HepG2 (cell line): Measurements from ENCODE around the gene H2AZ2. TPM values are rescaled to one million over a fixed set of nuclear protein-coding genes. Genes with fewer than 3 reads are reported as not detected.

Source experiments
- AHR ChIP-seq: IDR thresholded peaks from 2 replicates; pipeline ENCODE4 v1.6.1; 2018; ENCODE audit warnings: missing genetic modification reagents, missing compliant biosample characterization
- DNMT3B ChIP-seq: conservative IDR thresholded peaks from 2 replicates; pipeline ENCODE4 v1.6.1; 2016; ENCODE audit warnings: missing biosample characterization, control low read depth
- E2F1 ChIP-seq: sonication (generic); formaldehyde crosslinking; IDR thresholded peaks from 2 replicates; pipeline ENCODE4 v1.5.0; 2020; ENCODE audit warnings: missing genetic modification reagents
- ETV6 ChIP-seq: sonication (generic); formaldehyde crosslinking; conservative IDR thresholded peaks from 2 replicates; pipeline ENCODE4 v1.4.0; 2020; ENCODE audit warnings: missing genetic modification reagents
- GMEB1 ChIP-seq: sonication (generic); formaldehyde crosslinking; IDR thresholded peaks from 2 replicates; pipeline ENCODE4 v1.5.1; 2020; ENCODE audit warnings: missing genetic modification reagents, mild to moderate bottlenecking, borderline replicate concordance
- HDAC2 ChIP-seq: sonication (generic); formaldehyde crosslinking; IDR thresholded peaks from 2 replicates; pipeline ENCODE4 v1.4.0; 2020; ENCODE audit warnings: missing genetic modification reagents
- KDM2A ChIP-seq: sonication (generic); formaldehyde crosslinking; IDR thresholded peaks from 2 replicates; pipeline ENCODE4 v1.4.0; 2020; ENCODE audit warnings: low read depth, missing genetic modification reagents, borderline replicate concordance
- KLF16 ChIP-seq, 2 experiments: sonication (generic) in 1 of 2; formaldehyde crosslinking in 1 of 2; IDR thresholded peaks; 2 replicates each; pipeline versions ENCODE4 v1.6.1 to v1.8.0; 2016 to 2023; ENCODE audit warnings: missing genetic modification reagents in 2 of 2, missing compliant biosample characterization in 1 of 2
- MIER3 ChIP-seq: IDR thresholded peaks from 2 replicates; pipeline ENCODE4 v1.6.1; 2016; ENCODE audit warnings: missing compliant biosample characterization, borderline replicate concordance
- NCOA2 ChIP-seq: sonication (generic); formaldehyde crosslinking; IDR thresholded peaks from 2 replicates; pipeline ENCODE4 v1.8.0; 2022; ENCODE audit warnings: inconsistent platforms
- REXO4 ChIP-seq: sonication (generic); formaldehyde crosslinking; IDR thresholded peaks from 2 replicates; pipeline ENCODE4 v1.8.0; 2022; ENCODE audit warnings: missing genetic modification reagents, mild to moderate bottlenecking, borderline replicate concordance
- SAFB2 ChIP-seq: sonication (generic); formaldehyde crosslinking; IDR thresholded peaks from 2 replicates; pipeline ENCODE4 v1.5.1; 2020; ENCODE audit warnings: missing genetic modification reagents, low read depth, mild to moderate bottlenecking, borderline replicate concordance
- SSRP1 ChIP-seq: IDR thresholded peaks from 2 replicates; pipeline ENCODE4 v1.6.1; 2016; ENCODE audit warnings: control low read depth
- ZBTB21 ChIP-seq: sonication (generic); formaldehyde crosslinking; IDR thresholded peaks from 2 replicates; pipeline ENCODE4 v1.4.0; 2020; ENCODE audit warnings: missing genetic modification reagents
- ZNF318 ChIP-seq: sonication (generic); formaldehyde crosslinking; IDR thresholded peaks from 2 replicates; pipeline ENCODE4 v1.4.0; 2020; ENCODE audit warnings: mild to moderate bottlenecking, missing genetic modification reagents
- ZNF33A ChIP-seq: sonication (generic); formaldehyde crosslinking; IDR thresholded peaks from 2 replicates; pipeline ENCODE4 v1.5.1; 2020; ENCODE audit warnings: missing genetic modification reagents, mild to moderate bottlenecking, moderate library complexity, borderline replicate concordance
- ZSCAN20 ChIP-seq: sonication (generic); formaldehyde crosslinking; IDR thresholded peaks from 2 replicates; pipeline ENCODE4 v1.4.0; 2020; ENCODE audit warnings: missing genetic modification reagents, mild to moderate bottlenecking, borderline replicate concordance
- polyA plus RNA-seq, 8 experiments: library from polyadenylated mRNA; depleted of rRNA in 3 of 8; stranded (reverse) in 7 of 8; unstranded in 1 of 8; fragments of >200 nt; fragmentation: Illumina TruSeq in 4 of 8; extraction: Trizol in 4 of 8; gene quantifications; 2 replicates each; pipeline versions ENCODE4 v1.2.1 to v1.2.3, GENCODE V29; 2011 to 2016; ENCODE audit warnings: low read depth in 4 of 8, missing spikeins in 1 of 8, mixed read lengths in 1 of 8; ENCODE audit not compliant: insufficient read depth in 1 of 8
- total RNA-seq, 5 experiments: library from RNA; depleted of rRNA; stranded (reverse); fragments of >200 nt; fragmentation: Illumina TruSeq; extraction: Trizol; gene quantifications; 2 replicates each; pipeline ENCODE4 v1.2.3, GENCODE V29; 2016; ENCODE audit warnings: low read depth in 1 of 5

The H2AZ2 gene
- total and polyA plus RNA-seq, 2 of the 13 experiments (the other 11 are each of a cell fraction or from before 2014, with no cell fraction given): 121 to 223 TPM

- TF ChIP-seq ZNF318 (CRISPR knock-in tag): no peak
- TF ChIP-seq HDAC2: peak; percentile 63; the same call in 1 of the 2 replicates
- TF ChIP-seq AHR (CRISPR knock-in tag): 0 out of 2 replicates have a peak, but pooled peaks have one; percentile 34
- TF ChIP-seq E2F1 (CRISPR knock-in tag): peak; percentile 70; the same call in 1 of the 2 replicates
- TF ChIP-seq REXO4 (CRISPR knock-in tag): no peak
- TF ChIP-seq NCOA2 (CRISPR knock-in tag): no peak
- no peak for TF ChIP-seq SSRP1 (CRISPR knock-in tag)
- TF ChIP-seq SAFB2 (CRISPR knock-in tag): peak; percentile 53; the same call in 1 of the 2 replicates
- TF ChIP-seq KLF16 (CRISPR knock-in tag; IDR thresholded peaks at IDR 0.05): peak in 1 of 2 experiments; percentile 62; a peak in 2 of 4 replicates
- TF ChIP-seq GMEB1 (CRISPR knock-in tag): peak; percentile 96
- TF ChIP-seq ZBTB21 (CRISPR knock-in tag): peak; percentile 69
- TF ChIP-seq DNMT3B (CRISPR knock-in tag): no peak
- peak; percentile 67; the same call in 1 of the 2 replicates for TF ChIP-seq KDM2A (CRISPR knock-in tag)
- no peak for TF ChIP-seq ZSCAN20 (CRISPR knock-in tag)
- peak; percentile 30; the same call in 1 of the 2 replicates for TF ChIP-seq MIER3 (CRISPR knock-in tag)
- no peak for TF ChIP-seq ZNF33A
- TF ChIP-seq ETV6 (CRISPR knock-in tag): peak; percentile 30; the same call in 1 of the 2 replicates
Observed at GRCh38 chr7:44885394-44886317, 37.8 kb upstream of the H2AZ2 start, which contains the start of gene PURB (continued).
